ENCODE data around the gene SERHL2.

DNA sequence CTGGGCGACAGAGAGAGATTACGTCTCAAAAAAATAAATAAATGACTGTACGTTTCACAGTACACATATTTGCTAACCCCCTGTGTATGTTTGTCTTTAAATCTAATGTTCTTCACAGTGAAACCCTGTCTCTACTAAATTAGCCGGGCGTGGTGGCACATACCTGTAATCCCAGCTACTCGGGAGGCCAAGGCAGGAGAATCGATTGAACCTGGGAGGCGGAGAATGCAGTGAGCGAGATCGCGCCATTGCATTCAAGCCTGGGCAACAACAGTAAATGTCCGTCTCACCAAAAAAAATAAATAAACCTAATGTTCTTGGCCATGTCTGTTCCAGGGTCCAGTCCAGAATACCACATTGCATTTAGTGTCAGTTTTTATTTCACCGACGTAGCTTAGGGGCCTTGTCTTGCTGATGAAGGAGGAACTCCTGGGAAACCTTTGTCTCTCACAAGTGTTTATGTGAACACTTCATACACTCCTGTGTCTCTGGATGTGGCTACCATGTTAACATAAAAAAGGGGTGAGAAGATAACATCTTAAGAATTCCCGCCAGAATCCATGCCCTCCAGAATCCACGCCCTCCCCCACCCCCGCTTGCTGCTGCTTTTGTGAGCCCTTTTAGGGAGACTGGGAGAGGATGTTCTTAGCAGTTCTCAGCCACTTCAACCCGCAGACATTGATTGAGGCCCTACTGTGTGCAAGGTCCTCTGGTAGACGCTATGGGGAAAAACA is 5.0 kb upstream of the SERHL2 start:
- no peak for TF ChIP-seq CTCF (IDR thresholded peaks at IDR 0.05; ENCODE audit: insufficient read depth, low read length)
- no peak for TF ChIP-seq POLR2AphosphoS5 (IDR thresholded peaks at IDR 0.05; ENCODE audit: low read depth)
- TF ChIP-seq, protein P1, sequence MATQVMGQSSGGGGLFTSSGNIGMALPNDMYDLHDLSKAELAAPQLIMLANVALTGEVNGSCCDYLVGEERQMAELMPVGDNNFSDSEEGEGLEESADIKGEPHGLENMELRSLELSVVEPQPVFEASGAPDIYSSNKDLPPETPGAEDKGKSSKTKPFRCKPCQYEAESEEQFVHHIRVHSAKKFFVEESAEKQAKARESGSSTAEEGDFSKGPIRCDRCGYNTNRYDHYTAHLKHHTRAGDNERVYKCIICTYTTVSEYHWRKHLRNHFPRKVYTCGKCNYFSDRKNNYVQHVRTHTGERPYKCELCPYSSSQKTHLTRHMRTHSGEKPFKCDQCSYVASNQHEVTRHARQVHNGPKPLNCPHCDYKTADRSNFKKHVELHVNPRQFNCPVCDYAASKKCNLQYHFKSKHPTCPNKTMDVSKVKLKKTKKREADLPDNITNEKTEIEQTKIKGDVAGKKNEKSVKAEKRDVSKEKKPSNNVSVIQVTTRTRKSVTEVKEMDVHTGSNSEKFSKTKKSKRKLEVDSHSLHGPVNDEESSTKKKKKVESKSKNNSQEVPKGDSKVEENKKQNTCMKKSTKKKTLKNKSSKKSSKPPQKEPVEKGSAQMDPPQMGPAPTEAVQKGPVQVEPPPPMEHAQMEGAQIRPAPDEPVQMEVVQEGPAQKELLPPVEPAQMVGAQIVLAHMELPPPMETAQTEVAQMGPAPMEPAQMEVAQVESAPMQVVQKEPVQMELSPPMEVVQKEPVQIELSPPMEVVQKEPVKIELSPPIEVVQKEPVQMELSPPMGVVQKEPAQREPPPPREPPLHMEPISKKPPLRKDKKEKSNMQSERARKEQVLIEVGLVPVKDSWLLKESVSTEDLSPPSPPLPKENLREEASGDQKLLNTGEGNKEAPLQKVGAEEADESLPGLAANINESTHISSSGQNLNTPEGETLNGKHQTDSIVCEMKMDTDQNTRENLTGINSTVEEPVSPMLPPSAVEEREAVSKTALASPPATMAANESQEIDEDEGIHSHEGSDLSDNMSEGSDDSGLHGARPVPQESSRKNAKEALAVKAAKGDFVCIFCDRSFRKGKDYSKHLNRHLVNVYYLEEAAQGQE (IDR thresholded peaks at IDR 0.05; ENCODE audit: insufficient replicate concordance, low read depth): no peak
- TF ChIP-seq GABPA (IDR thresholded peaks at IDR 0.05; ENCODE audit: low read depth): no peak
- TF ChIP-seq SPI1 (IDR thresholded peaks at IDR 0.05; ENCODE audit: borderline replicate concordance, low read depth): no peak
